ENCODE data around the gene KDM5B.
"Not testable (repeated sequence)": the region's sequence is repeated elsewhere in the genome, so short reads cannot be mapped to it uniquely, and the experiment has no call there.

Gene KDM5B

DNA sequence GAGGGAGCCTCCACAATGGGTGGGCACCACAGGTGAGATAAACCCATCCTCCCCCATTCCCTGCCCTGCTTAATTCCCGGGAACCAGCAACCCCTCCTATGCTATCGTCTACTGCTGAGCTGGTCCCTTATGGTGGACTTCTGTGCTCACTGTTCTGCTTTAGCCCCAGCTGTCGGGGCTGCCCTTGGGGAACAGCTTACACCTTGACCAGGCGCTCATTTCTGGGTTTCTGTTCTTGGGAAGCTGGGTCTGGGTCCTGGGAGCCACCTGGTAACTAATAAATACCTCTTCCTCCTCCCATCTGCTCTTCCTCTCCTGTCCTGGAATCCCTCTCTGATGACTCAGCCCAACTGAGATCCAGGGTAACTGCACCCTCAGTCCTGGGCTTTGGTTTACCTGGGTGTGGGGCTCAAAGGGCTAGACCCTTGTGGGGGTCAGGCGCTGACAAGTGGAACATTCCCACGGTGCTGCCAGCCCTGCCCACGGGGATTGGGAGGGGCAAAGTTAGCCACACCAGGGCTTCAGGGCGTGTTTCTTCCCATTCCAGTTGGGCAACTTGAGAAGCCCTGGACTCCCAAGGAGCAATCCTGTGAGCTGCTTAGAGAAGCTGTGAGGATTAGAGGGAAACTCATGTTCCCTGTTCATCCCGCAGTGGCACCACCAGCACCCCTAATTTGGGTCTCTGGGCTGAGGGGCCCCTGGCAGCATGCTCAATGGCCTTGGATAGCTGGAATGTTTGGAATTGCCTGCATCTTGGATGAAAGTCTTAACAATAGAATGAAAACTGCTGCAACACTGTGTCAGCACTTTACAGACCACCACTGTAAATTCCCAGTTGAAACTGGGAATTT, 4.2 kb upstream of the KDM5B start:
- no peak for DNase-seq

GRCh38 chr1:202811296-202812175, 3.3 kb upstream of the KDM5B start:
- no peak for DNase-seq

- peak; percentile 95 for DNase-seq
Observed at GRCh38 chr1:202810615-202811295, 2.5 kb upstream of the KDM5B start, which contains the start of gene PCAT6. TSS of gene PCAT6 (plus strand) at chr1:202810954.

DNA sequence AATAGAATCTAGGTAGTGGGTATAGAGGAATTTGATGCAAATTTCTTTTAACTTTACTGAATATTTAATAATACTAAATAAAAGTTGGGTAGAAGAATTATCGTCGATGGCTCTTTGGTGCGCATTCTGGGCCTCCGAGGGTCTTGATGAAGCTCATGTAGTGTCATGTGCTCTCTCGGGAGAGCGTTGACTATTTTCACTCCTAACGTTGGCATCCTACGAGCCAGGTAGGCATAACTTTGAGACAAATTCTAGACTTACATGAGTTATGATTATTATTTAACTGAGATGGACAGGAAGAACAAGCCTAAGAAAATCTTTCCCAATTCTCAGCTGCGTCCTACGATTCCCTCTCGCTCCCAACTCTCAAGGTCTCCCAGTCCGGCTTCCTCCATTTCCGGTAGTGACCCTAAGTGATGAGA, 2.0 kb upstream of the KDM5B start:
- no peak for DNase-seq

- no peak for DNase-seq
Observed at GRCh38 chr1:202809597-202810159, 1.5 kb upstream of the KDM5B start.

DNA sequence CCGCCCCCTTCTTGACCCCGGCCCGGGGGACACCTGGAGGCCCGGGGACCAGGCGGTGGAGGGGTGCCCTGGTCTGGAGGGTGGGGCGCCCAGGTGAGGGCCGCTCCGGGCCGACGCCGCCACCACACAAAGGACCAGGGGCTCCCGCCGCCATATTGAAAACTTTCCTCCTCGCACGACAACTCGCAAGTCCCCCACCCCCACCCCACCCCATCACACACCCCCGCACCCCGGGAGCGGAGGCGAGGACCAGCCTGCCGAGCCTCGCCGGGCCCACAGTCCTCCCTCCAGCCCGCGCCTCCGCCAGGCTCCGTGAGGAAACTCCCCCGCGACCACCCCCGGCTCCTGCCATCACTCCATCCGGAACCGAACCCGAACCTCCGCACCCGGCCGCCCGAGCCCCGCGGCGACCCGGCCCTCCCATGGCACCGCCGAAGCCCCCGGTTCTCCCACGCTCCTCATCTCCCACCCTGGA, 733 bp downstream of the KDM5B start:
- DNase-seq: peak; percentile 80

DNA sequence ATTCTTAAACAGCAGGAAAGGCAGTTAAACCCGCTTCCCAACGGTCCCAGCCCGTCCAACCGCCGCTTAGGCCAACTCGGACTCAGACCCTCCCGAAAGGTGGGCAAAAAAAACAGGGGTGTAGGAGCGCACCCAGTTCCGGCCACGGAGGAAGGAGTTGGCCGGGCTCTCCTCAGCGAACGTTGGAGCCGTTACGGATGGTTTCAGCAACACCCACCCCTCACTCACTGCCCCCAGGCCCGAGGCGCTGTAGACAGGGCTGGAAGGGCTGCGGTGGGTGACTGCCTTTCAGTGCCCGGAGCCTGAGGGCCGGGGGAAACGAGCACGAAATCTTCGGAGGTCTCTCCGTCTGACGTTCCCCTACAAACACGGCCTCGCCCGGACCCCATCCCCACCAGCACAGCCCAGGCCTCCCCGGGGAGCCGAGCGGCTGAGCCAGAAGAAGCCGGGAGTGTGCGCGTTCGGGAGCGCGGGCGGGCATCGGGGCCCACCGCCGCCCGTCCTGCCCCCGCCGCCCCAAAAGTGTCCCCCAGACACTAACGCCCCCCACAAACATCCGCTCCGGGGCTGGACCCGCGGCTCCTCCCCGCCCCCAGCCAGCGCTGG, 1.3 kb downstream of the KDM5B start:
- DNase-seq: peak; percentile 72

GRCh38 chr1:202805886-202806844, 2.1 kb downstream of the KDM5B start:
- DNase-seq: no peak

DNA sequence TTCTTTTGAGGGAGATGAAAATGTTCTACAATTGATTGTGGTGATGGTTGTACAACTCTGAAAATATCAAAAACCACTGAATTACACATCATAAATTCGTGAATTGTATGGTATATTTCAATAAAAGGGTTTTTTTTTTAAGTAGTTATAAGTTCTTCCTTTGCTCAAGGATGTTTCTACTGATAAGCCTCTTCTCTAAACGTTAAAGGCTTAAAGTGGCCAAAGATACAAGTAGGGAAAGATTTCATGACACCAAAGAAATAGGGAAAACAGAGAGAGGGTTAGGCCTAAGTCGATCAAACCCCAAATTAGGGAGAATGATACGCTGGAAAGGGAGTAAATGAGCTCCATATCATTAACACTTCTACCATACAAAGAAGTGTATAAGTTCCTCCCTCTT, 4.1 kb downstream of the KDM5B start:
- DNase-seq: no peak

DNA sequence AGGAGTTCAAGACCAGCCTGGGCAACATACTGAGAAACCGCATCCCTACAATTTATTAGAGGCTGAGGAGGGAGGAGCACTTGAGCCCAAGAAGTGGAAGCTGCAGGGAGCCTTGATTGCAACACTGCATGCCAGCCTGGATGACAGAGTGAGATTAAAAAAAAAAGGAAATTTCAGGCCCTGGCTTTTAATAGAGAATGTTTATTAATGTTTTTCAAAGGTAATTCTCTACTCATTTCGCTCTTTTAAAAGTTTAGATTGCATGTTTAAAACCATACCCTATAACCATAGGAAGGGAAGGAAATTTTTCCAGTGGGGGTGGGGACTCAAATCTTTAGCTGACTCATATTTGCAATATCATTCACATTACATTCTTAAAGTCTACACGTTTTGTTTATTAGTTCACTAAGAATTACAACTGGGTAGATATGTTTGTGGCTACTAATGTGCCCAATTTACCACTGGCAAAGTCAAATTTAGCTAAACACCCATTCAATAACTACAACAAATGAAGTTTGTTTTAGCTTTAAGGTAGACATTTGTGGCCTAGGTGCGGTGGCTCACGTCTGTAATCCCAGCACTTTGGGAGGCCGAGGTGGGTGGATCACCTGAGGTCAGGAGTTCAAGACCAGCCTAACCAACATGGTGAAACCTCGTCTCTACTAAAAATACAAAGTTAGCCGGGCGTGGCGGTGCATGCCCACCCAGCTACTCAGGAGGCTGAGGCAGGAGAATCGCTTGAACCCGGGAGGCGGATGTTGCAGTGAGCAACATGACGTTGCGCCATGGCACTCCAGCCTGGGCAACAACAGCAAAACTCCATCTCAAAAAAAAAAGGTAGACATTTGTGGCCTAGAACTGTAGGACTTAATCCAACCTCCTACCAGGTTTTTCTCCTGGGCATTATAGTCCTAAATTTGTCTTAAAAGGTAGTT, 5.0 kb downstream of the KDM5B start:
- DNase-seq: no peak

GRCh38 chr1:202802034-202802433, 6.2 kb downstream of the KDM5B start:
- no peak for DNase-seq

GRCh38 chr1:202801175-202801574, 7.0 kb downstream of the KDM5B start:
- DNase-seq: no peak

GRCh38 chr1:202800742-202801141, 7.5 kb downstream of the KDM5B start:
- no peak for DNase-seq

DNA sequence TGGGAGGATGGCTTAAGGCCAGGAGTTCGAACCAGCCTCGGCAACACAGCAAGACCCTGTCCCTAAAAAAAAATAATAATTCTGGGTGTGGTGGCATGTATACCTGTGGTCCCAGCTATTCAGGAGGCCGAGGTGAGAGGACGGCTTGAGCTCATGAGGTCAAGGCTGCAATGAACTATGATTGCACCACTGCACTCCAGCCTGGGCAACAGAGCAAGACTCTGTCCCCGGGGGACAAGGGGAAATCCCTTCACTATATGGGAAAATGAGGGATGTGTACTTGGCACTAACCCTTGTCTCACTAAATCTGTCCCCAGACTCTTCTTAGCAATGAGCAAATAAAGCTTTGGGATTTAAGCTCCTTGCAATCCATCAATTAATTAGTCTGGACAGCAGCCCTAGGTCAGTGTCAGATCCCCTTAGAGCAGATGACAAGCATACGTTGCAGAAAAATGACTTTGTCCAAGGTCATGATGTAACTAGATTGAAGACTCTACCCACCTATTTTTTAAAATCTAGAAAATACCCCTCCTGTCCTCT, 9.4 kb downstream of the KDM5B start:
- no peak for DNase-seq

DNA sequence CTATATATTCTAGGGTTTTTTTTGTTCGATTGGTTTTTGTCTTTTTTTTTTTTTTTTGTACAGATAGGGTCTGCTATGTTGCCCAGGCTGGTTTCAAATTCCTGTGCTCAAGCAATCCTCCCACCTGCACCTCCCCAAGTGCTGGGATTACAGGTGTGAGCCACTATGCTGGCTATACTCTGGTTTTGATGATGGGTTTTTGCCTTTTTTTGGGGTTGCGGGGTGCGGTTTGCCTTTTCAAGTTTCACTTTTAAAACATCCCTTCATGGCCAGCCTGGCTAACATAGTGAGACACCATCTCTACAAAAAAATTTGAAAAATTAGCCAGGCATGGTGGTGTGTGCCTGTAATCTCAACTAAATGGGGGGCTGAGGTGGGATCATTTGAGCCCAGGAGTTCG, 10.0 kb downstream of the KDM5B start:
- DNase-seq: no peak

- no peak for DNase-seq
Observed at GRCh38 chr1:202796670-202797069, 11.6 kb downstream of the KDM5B start.

DNA sequence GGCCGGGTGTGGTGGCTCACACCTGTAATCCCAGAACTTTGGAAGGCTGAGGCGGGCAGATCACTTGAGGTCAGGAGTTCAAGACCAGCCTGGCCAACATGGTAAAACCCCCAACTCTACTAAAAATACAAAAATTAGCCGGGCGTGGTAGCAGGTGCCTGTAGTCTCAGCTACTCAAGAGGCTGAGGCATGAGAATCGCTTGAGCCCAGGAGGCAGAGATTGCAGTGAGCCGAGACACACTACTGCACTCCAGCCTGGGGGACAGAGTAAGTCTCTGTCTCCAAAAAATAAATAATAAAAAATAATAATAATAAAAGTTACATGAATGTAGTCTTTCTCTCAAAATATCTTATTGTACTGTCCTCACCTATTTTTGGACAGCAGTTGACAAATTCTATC, 13.3 kb downstream of the KDM5B start:
- DNase-seq: not testable (repeated sequence)

DNA sequence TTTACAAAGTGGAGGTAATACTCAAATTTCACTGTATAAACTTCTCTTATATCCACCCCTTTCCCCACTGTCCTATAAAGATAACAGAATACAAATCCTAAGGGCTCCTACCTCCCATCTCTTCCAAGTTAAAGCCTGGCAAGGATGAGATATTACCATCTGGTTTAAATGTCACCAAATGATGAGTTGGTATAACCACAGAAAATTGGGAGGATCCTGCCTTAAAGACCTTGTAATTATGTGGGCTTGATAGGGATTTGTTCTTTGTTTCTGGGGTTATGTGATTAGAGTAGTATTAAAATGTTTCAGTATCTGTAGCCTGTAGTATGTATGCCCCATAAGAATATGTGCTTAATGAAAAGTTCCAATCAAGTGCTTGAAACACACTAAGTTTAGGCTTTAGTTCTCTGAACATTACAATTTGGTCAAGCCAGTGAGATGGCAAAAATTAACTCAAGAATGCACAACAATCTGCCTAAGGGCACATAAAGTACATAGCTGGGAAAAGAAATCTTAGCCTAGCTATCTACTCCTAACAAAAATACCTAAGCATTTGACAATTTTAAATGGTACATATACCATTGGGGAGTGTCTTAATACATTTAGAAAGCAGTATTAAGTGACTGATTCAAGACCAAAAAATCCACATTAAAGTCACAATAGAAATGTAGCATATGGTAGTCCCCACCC, 14.0 kb downstream of the KDM5B start:
- no peak for DNase-seq
